Parathyroid adenoma (tissue), 2 donors: ENCODE data around the gene LYSMD4.

Experiments used
- H2AFZ ChIP-seq: fragments of 300-600 bp; sonication (generic); one replicate; pipeline ENCODE4 v1.7.0; 2017; ENCODE audit warnings: antibody characterized with exemption, mild to moderate bottlenecking
- H3K27ac ChIP-seq: fragments of 300-600 bp; sonication (generic); one replicate; pipeline ENCODE4 v1.7.0; 2017
- H3K27me3 ChIP-seq: fragments of 300-600 bp; sonication (generic); one replicate; pipeline ENCODE4 v1.7.0; 2017; ENCODE audit warnings: low read length; ENCODE audit not compliant: control insufficient read depth, insufficient read depth
- H3K36me3 ChIP-seq: fragments of 300-600 bp; sonication (generic); one replicate; pipeline ENCODE4 v1.7.0; 2017; ENCODE audit warnings: low read length; ENCODE audit not compliant: control insufficient read depth, insufficient read depth
- H3K4me1 ChIP-seq: fragments of 300-600 bp; sonication (generic); one replicate; pipeline ENCODE4 v1.7.0; 2017; ENCODE audit warnings: control low read depth
- H3K4me2 ChIP-seq: fragments of 300-600 bp; sonication (generic); one replicate; pipeline ENCODE4 v1.7.0; 2017; ENCODE audit warnings: low read length
- H3K4me3 ChIP-seq: fragments of 300-600 bp; sonication (generic); one replicate; pipeline ENCODE4 v1.7.0; 2017; ENCODE audit warnings: low read depth, low read length
- H3K79me2 ChIP-seq: fragments of 300-600 bp; sonication (generic); one replicate; pipeline ENCODE4 v1.7.0; 2017; ENCODE audit warnings: control low read depth
- H3K9ac ChIP-seq: fragments of 300-600 bp; sonication (generic); one replicate; pipeline ENCODE4 v1.7.0; 2017; ENCODE audit warnings: mild to moderate bottlenecking
- H3K9me3 ChIP-seq: fragments of 300-600 bp; sonication (generic); one replicate; pipeline ENCODE4 v1.7.0; 2017; ENCODE audit warnings: low read length; ENCODE audit not compliant: control insufficient read depth
- CTCF ChIP-seq: fragments of 300-600 bp; sonication (generic); IDR thresholded peaks from one replicate; pipeline ENCODE4 v1.7.0; 2017; ENCODE audit warnings: antibody characterized with exemption, mild to moderate bottlenecking
- donor health status: primary hyperparathyroidism.

The LYSMD4 gene

GRCh38 chr15:99692825-99693224, 40.4 kb downstream of the LYSMD4 start:
- no peak overlapping the region for H3K9ac ChIP-seq
- H3K4me1 ChIP-seq: no peaks in the 10 kb centered on the region
- no peaks in the 10 kb centered on the region for H3K9me3 ChIP-seq
- H3K79me2 ChIP-seq: no peaks in the 10 kb centered on the region
- H2AFZ ChIP-seq: no peak overlapping the region
- H3K4me2 ChIP-seq: no peak overlapping the region
- no peak overlapping the region for H3K27ac ChIP-seq
- H3K4me3 ChIP-seq: no peak overlapping the region
- no peaks in the 10 kb centered on the region for H3K36me3 ChIP-seq
- no peak for TF ChIP-seq CTCF
- no peaks in the 10 kb centered on the region for H3K27me3 ChIP-seq

- Histone ChIP-seq H2AFZ (no peak overlapping the region), H3K9ac (no peak overlapping the region), H3K27me3 (no peaks in the 10 kb centered on the region), H3K36me3 (peaks cover 3% of the 10 kb centered on the region), H3K4me3 (no peak overlapping the region), H3K79me2 (peaks cover 3% of the 10 kb centered on the region), H3K4me2 (no peak overlapping the region), H3K4me1 (no peaks in the 10 kb centered on the region), H3K9me3 (no peaks in the 10 kb centered on the region), H3K27ac (no peak overlapping the region)
- TF ChIP-seq CTCF: no peak
Measured at GRCh38 chr15:99686290-99686689, 46.9 kb downstream of the LYSMD4 start.

- TF ChIP-seq CTCF: no peak
- no peak overlapping the region for H2AFZ ChIP-seq
- H3K27ac ChIP-seq: no peak overlapping the region
- no peak overlapping the region for H3K9ac ChIP-seq
- peaks cover 3% of the 10 kb centered on the region for H3K36me3 ChIP-seq
- no peaks in the 10 kb centered on the region for H3K27me3 ChIP-seq
- no peaks in the 10 kb centered on the region for H3K4me1 ChIP-seq
- H3K9me3 ChIP-seq: no peaks in the 10 kb centered on the region
- no peak overlapping the region for H3K4me2 ChIP-seq
- H3K4me3 ChIP-seq: no peak overlapping the region
- H3K79me2 ChIP-seq: peaks cover 3% of the 10 kb centered on the region
Measured at GRCh38 chr15:99683000-99683670, 50.1 kb downstream of the LYSMD4 start.

- no peak overlapping the region for H3K27ac ChIP-seq
- H3K9me3 ChIP-seq: no peaks in the 10 kb centered on the region
- peaks cover 3% of the 10 kb centered on the region for H3K79me2 ChIP-seq
- H3K9ac ChIP-seq: no peak overlapping the region
- H3K27me3 ChIP-seq: no peaks in the 10 kb centered on the region
- no peak overlapping the region for H2AFZ ChIP-seq
- H3K4me1 ChIP-seq: no peaks in the 10 kb centered on the region
- H3K36me3 ChIP-seq: peaks cover 3% of the 10 kb centered on the region
- no peak for TF ChIP-seq CTCF
- no peak overlapping the region for H3K4me2 ChIP-seq
- H3K4me3 ChIP-seq: no peak overlapping the region
Measured at GRCh38 chr15:99682455-99682854, 50.8 kb downstream of the LYSMD4 start.

- H2AFZ ChIP-seq: no peak overlapping the region
- no peak overlapping the region for H3K4me2 ChIP-seq
- H3K27me3 ChIP-seq: no peaks in the 10 kb centered on the region
- no peak for TF ChIP-seq CTCF
- H3K36me3 ChIP-seq: peaks cover 3% of the 10 kb centered on the region
- no peaks in the 10 kb centered on the region for H3K9me3 ChIP-seq
- no peak overlapping the region for H3K27ac ChIP-seq
- H3K4me3 ChIP-seq: no peak overlapping the region
- H3K9ac ChIP-seq: no peak overlapping the region
- no peaks in the 10 kb centered on the region for H3K4me1 ChIP-seq
- H3K79me2 ChIP-seq: peaks cover 3% of the 10 kb centered on the region
Measured at GRCh38 chr15:99681990-99682389, 51.2 kb downstream of the LYSMD4 start.
